Nephron progenitor cell (in vitro differentiated cells): ENCODE data around the gene CLEC18B.
A peak's percentile ranks its signal among the peaks of the same experiment; 100 is the strongest.

ENCODE experiments used
- DNase-seq: peaks from one replicate; pipeline ENCODE4 v3.0.0; 2021
- H3K27ac Mint-ChIP-seq: 2 replicates; pipeline ENCODE4 v1.8.0; 2021; ENCODE audit warnings: mild to moderate bottlenecking, moderate library complexity, mixed read lengths
- H3K27me3 Mint-ChIP-seq: 2 replicates; pipeline ENCODE4 v1.8.0; 2021; ENCODE audit warnings: mild to moderate bottlenecking, low read depth, mixed read lengths; ENCODE audit not compliant: poor library complexity
- H3K36me3 Mint-ChIP-seq: 2 replicates; pipeline ENCODE4 v1.8.0; 2021; ENCODE audit warnings: low read depth, mixed read lengths
- H3K4me1 Mint-ChIP-seq: 2 replicates; pipeline ENCODE4 v1.8.0; 2021; ENCODE audit warnings: mixed read lengths
- H3K4me3 Mint-ChIP-seq: 2 replicates; pipeline ENCODE4 v1.8.0; 2021; ENCODE audit warnings: mild to moderate bottlenecking, moderate library complexity, mixed read lengths
- H3K9me3 Mint-ChIP-seq: 2 replicates; pipeline ENCODE4 v1.8.0; 2021; ENCODE audit warnings: mild to moderate bottlenecking, moderate library complexity, mixed read lengths
- CTCF ChIP-seq: fragments of 200-600 bp; sonication (generic); IDR thresholded peaks from 2 replicates; pipeline ENCODE4 v1.5.0; 2021; ENCODE audit warnings: antibody characterized with exemption

CLEC18B gene

GRCh38 chr16:74465281-74465680, 44.0 kb upstream of the CLEC18B start:
- Mint-ChIP-seq H3K4me3 (no peak overlapping the region), H3K9me3 (no peaks in the 10 kb centered on the region), H3K27ac (peak overlapping the region; percentile 8), H3K4me1 (peaks cover 5% of the 10 kb centered on the region), H3K36me3 (peaks cover 88% of the 10 kb centered on the region), H3K27me3 (peaks cover 3% of the 10 kb centered on the region)
- no peak for DNase-seq
- TF ChIP-seq CTCF: no peak

GRCh38 chr16:74463888-74464287, 42.6 kb upstream of the CLEC18B start:
- Mint-ChIP-seq H3K27ac (no peak overlapping the region), H3K36me3 (peaks cover 88% of the 10 kb centered on the region), H3K4me3 (no peak overlapping the region), H3K27me3 (no peaks in the 10 kb centered on the region), H3K4me1 (peaks cover 9% of the 10 kb centered on the region), H3K9me3 (no peaks in the 10 kb centered on the region)
- DNase-seq: no peak
- no peak for TF ChIP-seq CTCF

- Mint-ChIP-seq H3K4me1 (peaks cover 9% of the 10 kb centered on the region), H3K4me3 (no peak overlapping the region), H3K27me3 (no peaks in the 10 kb centered on the region), H3K27ac (peak overlapping the region; percentile 66), H3K9me3 (no peaks in the 10 kb centered on the region), H3K36me3 (peaks cover 89% of the 10 kb centered on the region)
- TF ChIP-seq CTCF: no peak
- no peak for DNase-seq
Measured at GRCh38 chr16:74462361-74462760, 41.1 kb upstream of the CLEC18B start.

GRCh38 chr16:74461826-74462225, 40.5 kb upstream of the CLEC18B start:
- TF ChIP-seq CTCF: no peak
- peaks cover 89% of the 10 kb centered on the region for H3K36me3 Mint-ChIP-seq
- H3K27me3 Mint-ChIP-seq: no peaks in the 10 kb centered on the region
- H3K27ac Mint-ChIP-seq: peak overlapping the region; percentile 66
- no peaks in the 10 kb centered on the region for H3K9me3 Mint-ChIP-seq
- no peak for DNase-seq
- H3K4me1 Mint-ChIP-seq: peaks cover 9% of the 10 kb centered on the region
- H3K4me3 Mint-ChIP-seq: no peak overlapping the region

GRCh38 chr16:74460542-74460941, 39.3 kb upstream of the CLEC18B start:
- Mint-ChIP-seq H3K4me1 (peaks cover 4% of the 10 kb centered on the region), H3K27ac (no peak overlapping the region), H3K36me3 (peaks cover 89% of the 10 kb centered on the region), H3K27me3 (no peaks in the 10 kb centered on the region), H3K4me3 (no peak overlapping the region), H3K9me3 (no peaks in the 10 kb centered on the region)
- TF ChIP-seq CTCF: no peak
- DNase-seq: no peak

- Mint-ChIP-seq H3K27ac (peak overlapping the region; percentile 4), H3K4me3 (no peak overlapping the region), H3K4me1 (peaks cover 13% of the 10 kb centered on the region), H3K27me3 (peaks cover 3% of the 10 kb centered on the region), H3K36me3 (peaks cover 83% of the 10 kb centered on the region), H3K9me3 (no peaks in the 10 kb centered on the region)
- TF ChIP-seq CTCF: no peak
- no peak for DNase-seq
Measured at GRCh38 chr16:74456290-74456625, 35.0 kb upstream of the CLEC18B start.
